ENCODE measurements around the gene CILP2. TPM values are rescaled to one million over a fixed set of nuclear protein-coding genes. Genes with fewer than 3 reads are reported as not detected.

CILP2 gene
- total RNA-seq, 2 experiments from 2014 or later, result 1.1 to 1.7 TPM

- POLR2A ChIA-PET, result interaction anchor here (0.7 to 2.6 kb wide), 19 partner anchors 8 to 563 kb away, joined by 3 to 14 read pairs (median 4); partner anchors contain the start of genes ATP13A1, GATAD2A, GMIP and ZNF101
- peak within 1 kb of the TSS; percentile 94 for H3K4me3 Mint-ChIP-seq
- TF ChIP-seq, protein P1, sequence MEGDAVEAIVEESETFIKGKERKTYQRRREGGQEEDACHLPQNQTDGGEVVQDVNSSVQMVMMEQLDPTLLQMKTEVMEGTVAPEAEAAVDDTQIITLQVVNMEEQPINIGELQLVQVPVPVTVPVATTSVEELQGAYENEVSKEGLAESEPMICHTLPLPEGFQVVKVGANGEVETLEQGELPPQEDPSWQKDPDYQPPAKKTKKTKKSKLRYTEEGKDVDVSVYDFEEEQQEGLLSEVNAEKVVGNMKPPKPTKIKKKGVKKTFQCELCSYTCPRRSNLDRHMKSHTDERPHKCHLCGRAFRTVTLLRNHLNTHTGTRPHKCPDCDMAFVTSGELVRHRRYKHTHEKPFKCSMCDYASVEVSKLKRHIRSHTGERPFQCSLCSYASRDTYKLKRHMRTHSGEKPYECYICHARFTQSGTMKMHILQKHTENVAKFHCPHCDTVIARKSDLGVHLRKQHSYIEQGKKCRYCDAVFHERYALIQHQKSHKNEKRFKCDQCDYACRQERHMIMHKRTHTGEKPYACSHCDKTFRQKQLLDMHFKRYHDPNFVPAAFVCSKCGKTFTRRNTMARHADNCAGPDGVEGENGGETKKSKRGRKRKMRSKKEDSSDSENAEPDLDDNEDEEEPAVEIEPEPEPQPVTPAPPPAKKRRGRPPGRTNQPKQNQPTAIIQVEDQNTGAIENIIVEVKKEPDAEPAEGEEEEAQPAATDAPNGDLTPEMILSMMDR (IDR thresholded peaks at IDR 0.05), result no peak
- peak within 1 kb of the TSS; percentile 86 for H3K27ac Mint-ChIP-seq
- peaks cover 44% of the 10 kb centered on the region for H3K4me1 ChIP-seq (ENCODE audit: insufficient read depth, low read length)
- peak within 1 kb of the TSS; percentile 77 for H3K4me3 ChIP-seq (ENCODE audit: low read length)
- H3K27ac ChIP-seq (ENCODE audit: low read depth in 1 of 2, low read length in 2 of 2), result peak within 1 kb of the TSS; percentile 76 to 87
- peaks cover 27% of the 10 kb centered on the region for H3K4me1 Mint-ChIP-seq (ENCODE audit: low read depth)
- DNase-seq (no peak), ATAC-seq (ENCODE audit: poor library complexity) (no peak)
- peaks cover 13% of the 10 kb centered on the region for H3K36me3 ChIP-seq (ENCODE audit: insufficient read depth, low read length)
- H3K27me3 ChIP-seq (ENCODE audit: control insufficient read depth in 1 of 2, insufficient read depth in 2 of 2, low read length in 2 of 2), result no peaks in the 10 kb centered on the region
- H3K9me3 ChIP-seq (ENCODE audit: control insufficient read depth in 1 of 2, insufficient read depth in 1 of 2, low read length in 2 of 2), result peaks cover 0 to 11% of the 10 kb centered on the region in 2 experiments
- H3K9me3 Mint-ChIP-seq, result no peaks in the 10 kb centered on the region
- intact Hi-C loops (cut with DNase I, micrococcal nuclease), result loop anchor here in 1 of 2 experiments (5.0 kb wide), 2 partner anchors 262 to 1992 kb away; partner anchors contain the start of gene ZNF429
- no peaks in the 10 kb centered on the region for H3K27me3 Mint-ChIP-seq
- CTCF ChIA-PET, result interaction anchor here (1.5 kb wide), 2 partner anchors 17 to 129 kb away, joined by 5 read pairs; partner anchors contain the start of gene GMIP
- H3K36me3 Mint-ChIP-seq (ENCODE audit: low read depth), result peaks cover 19% of the 10 kb centered on the region
Measured at GRCh38 chr19:19514881-19515641, 23.0 kb upstream of the CILP2 start, which contains the start of gene TSSK6. TSSK6 (minus strand) TSS chr19:19515548; CDS start chr19:19515427, 121 bp downstream.

GRCh38 chr19:19515642-19516519 is 22.2 kb upstream of the CILP2 start, which contains the start of gene NDUFA13:
NDUFA13 (plus strand) TSS chr19:19516225; CDS start chr19:19516239, 14 bp downstream.
- Mint-ChIP-seq H3K27me3 (no peaks in the 10 kb centered on the region), H3K36me3 (ENCODE audit: low read depth) (peaks cover 27% of the 10 kb centered on the region), H3K4me3 (peak within 1 kb of the TSS; percentile 94), H3K4me1 (ENCODE audit: low read depth) (peaks cover 32% of the 10 kb centered on the region), H3K9me3 (no peaks in the 10 kb centered on the region), H3K27ac (peak within 1 kb of the TSS; percentile 86)
- TF ChIP-seq, protein P1 (IDR thresholded peaks at IDR 0.05), result no peak
- Histone ChIP-seq H3K36me3 (ENCODE audit: insufficient read depth, low read length) (peaks cover 20% of the 10 kb centered on the region), H3K4me1 (ENCODE audit: insufficient read depth, low read length) (peaks cover 46% of the 10 kb centered on the region), H3K27ac (ENCODE audit: low read depth in 1 of 2, low read length in 2 of 2) (peak within 1 kb of the TSS; percentile 76 to 87), H3K9me3 (ENCODE audit: control insufficient read depth in 1 of 2, insufficient read depth in 1 of 2, low read length in 2 of 2) (peaks cover 0 to 11% of the 10 kb centered on the region in 2 experiments), H3K4me3 (ENCODE audit: low read length) (peak within 1 kb of the TSS; percentile 77), H3K27me3 (ENCODE audit: control insufficient read depth in 1 of 2, insufficient read depth in 2 of 2, low read length in 2 of 2) (no peaks in the 10 kb centered on the region)
- ChIA-PET CTCF (interaction anchor here (1.1 to 1.5 kb wide), 3 partner anchors 16 to 128 kb away, joined by 4 to 5 read pairs (median 5); partner anchors contain the start of gene GMIP), POLR2A (interaction anchor here (0.7 to 2.6 kb wide), 20 partner anchors 9 to 562 kb away, joined by 3 to 14 read pairs (median 4); partner anchors contain the start of genes ATP13A1, GATAD2A, GMIP and ZNF101)
- peak; percentile 84 to 97 (median 92) for DNase-seq
- intact Hi-C loops (cut with DNase I, micrococcal nuclease), result loop anchor here (1.0 to 5.0 kb wide), 3 partner anchors 127 to 1991 kb away; partner anchors contain the start of genes GMIP (in 1 of the 2) and ZNF429 (in 1 of the 2)
- ATAC-seq (ENCODE audit: poor library complexity), result peak; percentile 87

DNA sequence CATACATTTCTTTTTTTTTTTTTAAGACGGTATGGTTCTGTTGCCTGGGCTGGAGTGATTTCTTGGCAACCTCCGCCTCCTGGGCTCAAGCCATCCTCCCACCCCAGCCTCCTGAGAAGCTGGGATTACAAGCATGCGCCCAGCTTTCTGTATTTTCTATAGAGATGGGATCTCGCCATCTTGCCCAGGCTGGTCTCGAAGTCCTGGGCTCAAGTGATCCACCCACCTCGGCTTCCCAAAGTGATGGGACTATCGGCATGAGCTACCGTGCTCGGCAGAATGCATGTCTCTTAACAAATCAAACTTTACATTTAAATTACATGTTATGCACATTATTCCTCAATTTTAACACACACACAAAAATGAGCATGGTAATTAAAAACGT is 20.8 kb upstream of the CILP2 start:
- Mint-ChIP-seq H3K36me3 (ENCODE audit: low read depth) (peaks cover 30% of the 10 kb centered on the region), H3K9me3 (no peaks in the 10 kb centered on the region), H3K4me3 (peak overlapping the region; percentile 94), H3K27me3 (no peaks in the 10 kb centered on the region), H3K4me1 (ENCODE audit: low read depth) (peaks cover 34% of the 10 kb centered on the region), H3K27ac (no peak overlapping the region)
- no peak for ATAC-seq (ENCODE audit: poor library complexity)
- Histone ChIP-seq H3K9me3 (ENCODE audit: control insufficient read depth in 1 of 2, insufficient read depth in 1 of 2, low read length in 2 of 2) (peaks cover 0 to 11% of the 10 kb centered on the region in 2 experiments), H3K27ac (ENCODE audit: low read depth in 1 of 2, low read length in 2 of 2) (no peak overlapping the region), H3K4me3 (ENCODE audit: low read length) (peak overlapping the region; percentile 77), H3K36me3 (ENCODE audit: insufficient read depth, low read length) (peaks cover 20% of the 10 kb centered on the region), H3K27me3 (ENCODE audit: control insufficient read depth in 1 of 2, insufficient read depth in 2 of 2, low read length in 2 of 2) (no peaks in the 10 kb centered on the region), H3K4me1 (ENCODE audit: insufficient read depth, low read length) (peaks cover 46% of the 10 kb centered on the region)
- no peak for DNase-seq
- ChIA-PET POLR2A (interaction anchor here (0.6 to 2.5 kb wide), 3 partner anchors 28 to 153 kb away, joined by 3 to 13 read pairs (median 6); no protein-coding TSS in a partner anchor), CTCF (no interaction called here)
- TF ChIP-seq, protein P1 (IDR thresholded peaks at IDR 0.05), result no peak
- intact Hi-C loops (cut with DNase I, micrococcal nuclease), result loop anchor here in 1 of 2 experiments (5.0 kb wide), 2 partner anchors 260 to 1990 kb away; partner anchors contain the start of gene ZNF429

Measured in CD4-positive, alpha-beta T cell (primary cell).